Measurements from ENCODE around the gene CHSY1.

- no peak for TF ChIP-seq CTCF (IDR thresholded peaks at IDR 0.05)
- TF ChIP-seq POLR2A (IDR thresholded peaks at IDR 0.05): no peak
These were observed 109.8 kb downstream of the CHSY1 start for GRCh38 chr15:101141926-101142527.

All from heart left ventricle (tissue), 13 donors.